NCI-H187 treated with DMSO at 0.1 percent for 48 hours (cell line): ENCODE data around the gene XYLT1.
A peak's percentile ranks its signal among the peaks of the same experiment; 100 is the strongest.

Experiments
- DNase-seq: peaks from one replicate; lab custom pipeline; 2025; lab: John Stamatoyannopoulos, UW

XYLT1 gene

DNA sequence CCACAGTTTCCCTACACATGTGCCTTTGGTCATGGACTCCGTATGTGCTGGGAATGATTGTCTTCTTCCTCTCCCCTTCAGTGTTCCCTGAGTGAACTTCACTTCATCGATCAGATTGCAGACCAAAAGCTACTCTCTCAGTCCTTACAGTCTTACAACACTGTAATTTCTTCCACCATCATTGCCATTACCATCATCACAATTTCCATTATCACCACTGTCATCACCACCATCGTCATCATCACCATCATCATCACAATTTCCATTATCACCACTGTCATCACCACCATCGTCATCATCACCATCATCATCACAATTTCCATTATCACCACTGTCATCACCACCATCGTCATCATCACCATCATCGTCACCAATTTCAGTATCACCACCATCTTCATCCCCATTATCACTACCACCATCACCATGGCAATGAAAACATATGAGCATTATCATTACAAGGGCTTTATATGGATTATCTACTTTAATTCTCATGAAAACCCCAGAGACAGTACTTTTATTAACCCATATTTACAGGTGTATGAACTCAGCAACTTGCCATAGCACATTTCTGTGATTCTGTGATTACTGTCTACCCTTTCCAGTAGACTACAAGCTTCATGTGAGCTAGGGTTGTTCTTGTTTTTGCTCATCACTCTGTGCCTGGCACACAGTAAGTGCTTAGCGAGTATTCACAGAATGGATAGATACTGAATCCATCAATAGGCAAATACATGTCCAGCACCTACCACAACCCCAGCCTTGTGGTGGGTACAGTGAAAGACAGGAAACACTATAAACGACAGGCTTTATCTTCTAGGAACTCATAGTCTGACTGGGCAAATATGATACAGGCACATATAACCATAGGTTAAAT lies 327.0 kb downstream of the XYLT1 start:
- DNase-seq = no peak

DNA sequence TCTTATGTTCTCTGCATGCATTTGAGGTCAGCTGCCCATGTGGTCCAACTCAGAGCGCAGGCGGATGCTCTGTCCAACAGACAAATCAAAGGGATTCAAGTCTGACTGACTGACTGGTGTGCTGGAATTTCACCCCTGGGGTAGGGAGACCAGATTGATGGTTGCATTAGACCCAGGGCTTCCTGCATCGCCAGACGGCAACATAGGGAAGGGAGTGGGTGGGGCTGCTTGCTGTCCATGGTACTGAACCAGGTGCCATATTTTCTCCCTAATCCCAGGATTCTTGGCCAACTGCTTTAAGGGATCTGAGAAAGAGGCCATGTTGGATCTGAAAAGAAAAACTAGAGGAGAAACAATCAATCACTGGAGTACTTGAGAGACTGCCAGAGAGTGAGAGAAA lies 332.0 kb downstream of the XYLT1 start:
- no peak for DNase-seq

DNA sequence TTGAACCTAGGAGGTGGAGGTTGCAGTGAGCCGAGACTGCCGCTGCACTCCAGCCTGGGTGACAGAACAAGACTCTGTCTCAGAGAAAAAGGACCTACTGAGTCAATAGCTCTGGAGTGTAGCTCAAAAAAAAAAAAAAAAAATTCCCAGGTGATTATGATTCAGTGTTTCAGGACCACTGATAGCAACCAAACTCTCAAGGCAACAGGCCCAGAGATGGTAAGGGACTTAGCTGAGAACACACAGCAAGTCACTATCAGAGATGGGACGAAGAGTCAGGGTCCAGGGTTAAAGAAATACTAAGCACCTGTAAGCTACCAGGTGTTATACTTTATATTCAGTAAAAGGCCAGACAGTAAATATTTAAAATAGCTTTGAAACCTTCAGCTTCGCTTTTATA lies 335.3 kb downstream of the XYLT1 start:
- no peak for DNase-seq

DNA sequence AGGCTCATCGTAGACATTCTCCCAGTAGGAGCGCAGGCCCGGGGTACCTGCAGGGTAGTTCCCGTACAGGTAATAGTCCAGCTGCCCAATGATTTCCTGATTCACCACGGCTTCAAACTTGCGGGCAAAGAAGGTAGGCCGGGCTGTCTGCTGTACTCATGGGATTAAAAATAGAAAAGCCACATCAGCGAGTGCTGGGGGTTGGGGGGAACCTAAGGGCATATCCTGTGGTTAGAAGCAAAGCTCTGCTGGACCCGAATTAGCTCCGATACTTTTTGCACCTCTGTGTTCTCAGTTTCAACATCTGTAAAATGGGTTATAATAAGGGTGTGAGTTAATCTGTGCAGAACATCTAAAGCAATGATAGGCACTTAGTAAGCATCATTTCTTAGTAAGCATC lies 336.2 kb downstream of the XYLT1 start:
- DNase-seq = no peak

- no peak for DNase-seq
Measured at GRCh38 chr16:17133851-17134250, 336.9 kb downstream of the XYLT1 start.

DNA sequence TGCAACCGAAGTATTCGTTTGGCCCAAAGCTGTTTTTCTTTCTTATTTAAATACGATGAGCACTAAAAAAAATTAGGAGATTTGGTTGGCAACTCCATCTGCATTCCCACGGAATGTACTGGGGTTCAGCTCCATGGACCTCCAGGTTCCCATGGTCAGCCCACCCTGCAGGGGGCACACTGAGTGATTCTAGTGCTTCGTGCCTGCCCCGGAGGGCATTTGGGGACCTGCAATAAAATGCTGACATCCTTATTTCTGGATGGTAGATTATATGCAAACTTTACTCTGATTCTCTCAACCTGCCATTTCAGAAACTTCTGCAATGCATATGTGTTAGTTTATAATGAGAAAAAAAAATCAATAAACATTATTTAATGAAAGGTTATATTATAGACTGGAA lies 339.4 kb downstream of the XYLT1 start:
- DNase-seq = no peak

DNA sequence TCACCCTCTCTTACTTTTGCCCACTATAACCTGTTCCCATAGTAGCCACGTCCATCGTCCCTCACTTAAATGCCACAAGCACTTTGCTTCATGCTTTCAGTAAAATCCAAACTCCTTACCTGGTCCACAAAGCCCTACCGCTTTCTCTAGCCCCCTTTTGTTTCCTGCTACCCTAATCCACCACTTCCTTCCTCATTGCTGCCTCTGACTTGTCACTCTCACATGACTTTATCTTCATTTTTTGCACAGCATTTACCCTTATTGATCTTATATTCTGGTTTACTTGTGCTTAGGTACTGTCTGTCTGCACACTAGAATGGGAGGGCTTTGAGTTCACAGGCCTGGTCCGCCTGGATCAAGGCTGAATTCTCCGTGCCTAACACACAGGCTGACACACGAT lies 340.0 kb downstream of the XYLT1 start:
- no peak for DNase-seq

DNA sequence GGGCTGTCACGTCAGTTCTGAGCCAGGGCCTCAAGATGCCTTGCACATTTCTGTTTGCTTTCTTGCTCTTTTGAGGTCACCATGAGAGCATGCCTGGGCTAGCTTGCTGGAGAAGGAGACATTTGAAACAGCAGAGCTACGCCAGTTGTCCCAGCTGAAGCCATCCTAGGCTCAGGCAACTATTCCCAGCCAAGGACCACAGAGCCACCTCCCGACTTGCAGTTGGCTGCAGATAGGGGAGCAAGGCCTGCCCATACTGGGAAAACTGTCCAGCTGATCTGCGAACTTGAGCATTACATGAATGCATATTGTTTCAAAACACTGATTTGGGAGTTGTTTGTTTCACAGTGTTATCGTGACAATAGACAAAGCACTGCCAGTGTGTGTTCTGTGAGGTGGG lies 340.8 kb downstream of the XYLT1 start:
- DNase-seq = no peak

- no peak for DNase-seq
Measured at GRCh38 chr16:17128791-17129190, 342.0 kb downstream of the XYLT1 start.

DNA sequence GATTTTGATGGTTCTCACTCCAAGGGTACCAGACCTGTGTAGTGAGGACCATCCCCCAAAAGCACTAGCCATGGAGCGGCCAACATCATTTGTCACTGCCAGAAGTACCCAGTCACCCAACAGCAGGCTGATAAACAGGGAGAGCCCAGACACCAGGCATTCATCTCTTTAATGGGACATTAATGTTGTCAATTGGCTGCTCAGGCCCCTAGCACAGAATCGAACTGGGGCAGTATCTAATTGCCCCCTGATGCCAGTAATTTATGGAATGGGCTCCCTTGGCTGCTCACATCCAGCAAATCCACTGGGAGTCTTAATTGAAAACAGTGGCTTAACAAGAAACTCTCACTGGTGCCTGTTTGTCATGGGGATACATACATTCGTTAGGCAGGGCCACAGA lies 344.6 kb downstream of the XYLT1 start:
- no peak for DNase-seq

GRCh38 chr16:17125671-17126070 lies 345.1 kb downstream of the XYLT1 start:
- DNase-seq = no peak

DNA sequence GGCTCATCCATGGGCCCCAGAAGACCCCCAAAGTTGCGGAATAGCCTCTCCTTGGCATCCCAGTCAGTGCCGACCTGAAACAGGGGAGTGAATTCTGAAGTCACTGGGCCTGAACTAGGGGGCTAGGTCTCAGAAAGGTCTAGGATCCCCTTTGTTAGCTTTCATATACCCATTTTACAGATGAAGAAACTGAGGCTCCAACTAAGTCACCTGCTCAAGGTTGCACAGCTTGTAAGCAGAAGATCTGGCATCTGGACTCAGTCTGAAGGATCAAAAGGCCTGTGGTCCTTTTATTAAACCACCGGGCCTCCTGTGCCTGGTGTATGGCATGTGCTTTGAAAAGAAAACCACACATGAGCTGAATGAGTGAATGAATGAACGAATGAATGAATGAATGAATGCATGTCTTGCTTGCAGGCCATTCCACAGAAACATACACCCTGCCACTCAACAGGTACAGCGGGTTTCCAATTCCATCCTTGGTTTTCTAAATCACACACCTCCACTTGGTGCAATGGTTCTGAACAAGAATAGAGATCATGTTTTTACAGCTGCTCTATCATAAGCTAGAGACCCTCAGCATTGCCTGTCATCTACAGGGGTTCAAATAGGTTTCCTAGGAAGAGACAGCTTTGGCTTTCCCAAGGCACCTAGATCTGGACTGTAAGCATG lies 352.7 kb downstream of the XYLT1 start:
- DNase-seq = no peak

DNA sequence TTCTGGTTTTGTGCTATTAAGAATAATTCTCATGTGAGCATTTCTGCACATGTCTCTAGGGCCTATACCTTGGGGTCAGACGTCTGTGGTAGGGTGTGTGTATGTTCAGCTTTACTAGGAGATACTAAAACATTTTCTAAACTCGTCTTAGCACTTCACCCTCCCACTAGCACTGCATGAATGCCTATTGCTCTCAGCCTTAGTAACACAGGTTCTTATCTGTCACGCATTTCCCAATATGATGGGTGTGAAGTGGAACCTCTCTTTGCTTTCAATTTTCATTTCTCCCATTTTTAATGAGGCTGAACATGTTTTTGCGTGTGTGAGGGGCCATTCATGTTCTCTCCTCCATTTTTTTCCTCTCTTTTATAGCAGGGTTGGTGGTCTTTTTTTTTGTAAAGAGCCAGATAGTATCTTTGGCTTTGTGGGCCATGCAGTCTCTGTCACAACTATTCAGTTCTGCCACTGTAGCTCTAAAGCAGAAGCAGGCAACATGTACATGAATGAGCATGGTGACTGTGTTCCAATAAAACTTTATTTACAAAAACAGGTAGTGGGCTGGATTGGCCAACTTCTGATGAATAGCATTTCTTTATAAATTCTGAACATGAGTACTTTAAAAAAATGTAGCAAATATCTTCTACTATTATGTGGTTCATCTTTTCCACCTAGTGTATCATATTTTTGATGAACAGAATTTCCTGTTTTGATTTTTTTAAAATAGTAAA lies 354.0 kb downstream of the XYLT1 start:
- no peak for DNase-seq

DNA sequence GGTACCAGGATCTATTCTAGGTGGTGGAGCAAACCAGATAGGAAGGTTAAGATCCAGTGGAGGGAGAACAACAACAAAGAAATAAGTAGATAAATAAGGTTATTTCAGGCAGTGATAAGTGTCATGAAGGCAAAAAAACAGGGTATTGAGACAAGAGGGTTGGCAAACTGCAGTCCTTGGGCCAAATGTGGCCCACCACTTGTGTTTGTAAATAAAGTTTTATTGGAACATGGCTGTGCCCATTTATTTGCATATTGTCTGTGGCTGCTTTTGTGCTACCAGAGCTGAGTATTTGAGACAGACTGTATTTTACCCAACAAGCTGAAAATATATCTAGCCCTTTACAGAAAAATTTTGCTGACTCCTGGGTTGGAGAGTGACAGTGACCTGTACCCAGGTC lies 361.3 kb downstream of the XYLT1 start:
- DNase-seq = no peak

DNA sequence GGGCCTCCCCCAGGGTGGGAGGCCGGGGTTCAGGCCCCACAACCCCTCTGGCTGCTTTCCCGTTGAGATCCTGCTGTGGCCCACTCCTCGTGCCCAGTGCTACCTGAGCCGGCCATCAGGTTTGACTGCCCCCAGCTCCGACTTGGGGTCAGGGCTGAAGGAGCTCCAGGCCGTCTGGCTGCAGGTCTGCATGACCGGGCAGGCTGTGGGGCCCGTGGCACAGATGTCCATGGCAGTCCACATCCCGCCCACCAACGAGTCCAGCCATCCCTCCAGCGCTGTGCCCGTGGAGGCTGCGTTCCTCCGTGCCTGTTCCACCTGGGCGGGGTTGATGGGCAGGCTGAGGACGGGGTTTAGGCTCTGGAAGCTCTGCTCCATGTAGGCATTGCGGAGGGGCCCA lies 362.2 kb downstream of the XYLT1 start:
- DNase-seq = no peak

GRCh38 chr16:17107450-17107849 lies 363.3 kb downstream of the XYLT1 start:
- no peak for DNase-seq

DNA sequence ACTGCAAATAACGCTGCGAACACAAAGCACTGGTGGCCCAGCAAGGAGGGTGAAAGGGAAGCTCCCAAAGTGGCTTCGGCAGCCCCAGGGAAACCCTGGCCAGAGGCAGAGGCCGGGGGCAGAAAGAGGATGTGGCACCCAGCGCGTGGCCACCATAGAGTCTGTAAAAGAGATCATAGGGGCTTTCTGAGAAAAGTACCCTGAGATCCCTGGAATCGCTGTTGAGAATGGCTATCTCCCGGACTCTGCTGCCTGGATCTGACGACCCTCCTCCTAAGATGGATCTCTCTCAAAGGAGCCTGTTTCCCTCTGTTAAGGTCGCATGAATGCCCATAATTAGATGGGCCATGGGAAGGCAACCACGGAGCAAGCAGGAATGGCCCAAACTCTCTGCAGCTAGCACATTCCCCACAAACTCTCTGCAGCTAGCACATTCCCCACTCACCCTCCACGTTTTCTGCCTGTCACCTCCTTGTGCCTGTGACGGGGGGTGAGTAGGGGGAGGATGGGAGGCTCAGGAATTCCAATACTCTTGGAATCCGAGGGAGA lies 364.4 kb downstream of the XYLT1 start:
- no peak for DNase-seq

GRCh38 chr16:17105239-17105797 lies 365.4 kb downstream of the XYLT1 start:
- no peak for DNase-seq

- no peak for DNase-seq
Measured at GRCh38 chr16:17104654-17105053, 366.1 kb downstream of the XYLT1 start.

- no peak for DNase-seq
Measured at GRCh38 chr16:17103216-17103615, 367.5 kb downstream of the XYLT1 start.

GRCh38 chr16:17101646-17102045 lies 369.1 kb downstream of the XYLT1 start:
- no peak for DNase-seq

DNA sequence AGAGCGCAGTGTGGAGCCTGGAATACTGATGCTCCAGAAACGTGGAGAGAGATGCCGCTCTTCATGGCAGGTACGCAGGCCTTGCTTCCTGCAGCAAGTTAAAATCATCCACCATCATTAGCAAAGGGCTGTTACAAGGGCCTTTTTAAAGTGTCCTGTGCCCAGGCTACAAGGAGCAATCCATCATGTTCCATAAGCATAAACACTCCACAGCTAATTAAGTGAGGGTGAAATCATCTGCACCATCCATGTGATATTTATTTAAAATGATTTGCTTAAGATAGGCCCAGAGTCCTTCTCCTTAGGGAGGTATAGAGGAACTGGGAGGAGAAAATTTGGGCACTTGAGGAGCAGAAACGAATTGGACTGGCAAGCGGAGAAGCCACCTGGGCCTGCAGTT lies 372.1 kb downstream of the XYLT1 start:
- peak; percentile 2 for DNase-seq
